Coronary artery (tissue), 2 donors: ENCODE data around the gene BAZ1A.

Experiments used
- DNase-seq: peaks from one replicate; pipeline ENCODE4 v3.0.0-alpha.2; 2017; ENCODE audit warnings: low spot score
- H3K27ac ChIP-seq, 2 donors: fragments of 200-600 bp; sonication (generic); one replicate each; pipeline ENCODE4 v1.5.1; 2016 to 2019
- H3K4me3 ChIP-seq: fragments of 200-600 bp; sonication (generic); 2 replicates; pipeline ENCODE4 v1.5.1; 2016; ENCODE audit warnings: mild to moderate bottlenecking, moderate library complexity
- CTCF ChIP-seq: fragments of 200-600 bp; sonication (generic); IDR thresholded peaks from one replicate; pipeline ENCODE4 v1.5.1; 2019; ENCODE audit warnings: antibody characterized with exemption

The BAZ1A gene

DNA sequence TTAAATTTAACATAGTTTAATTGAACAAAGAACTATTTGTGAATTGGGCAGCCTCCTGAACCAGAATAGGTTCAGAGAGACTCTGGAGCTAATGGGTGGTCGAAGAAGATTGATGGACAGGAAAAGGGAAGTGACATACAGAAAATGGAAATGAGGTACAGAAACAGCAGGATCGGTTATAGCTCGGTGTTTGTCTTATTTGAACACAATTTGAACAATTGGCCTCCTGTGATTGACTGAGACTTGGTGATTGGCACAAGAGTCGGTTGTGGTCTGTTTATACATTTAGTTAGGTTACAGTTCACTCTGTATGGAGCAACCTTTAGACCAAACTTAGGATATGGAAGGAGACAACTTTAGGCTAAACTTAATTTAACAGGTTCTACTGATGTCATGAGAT is 142.4 kb downstream of the BAZ1A start:
- DNase-seq: no peak
- no peak for TF ChIP-seq CTCF
- Histone ChIP-seq H3K27ac (no peak overlapping the region), H3K4me3 (no peak overlapping the region)

GRCh38 chr14:34723867-34724266 is 151.3 kb downstream of the BAZ1A start:
- no peak for DNase-seq
- H3K4me3 ChIP-seq: no peak overlapping the region
- TF ChIP-seq CTCF: no peak
- no peak overlapping the region for H3K27ac ChIP-seq

- H3K27ac ChIP-seq: no peak overlapping the region
- no peak for DNase-seq
- TF ChIP-seq CTCF: peak; percentile 71
- no peak overlapping the region for H3K4me3 ChIP-seq
These were observed 152.2 kb downstream of the BAZ1A start for GRCh38 chr14:34722723-34723545.

DNA sequence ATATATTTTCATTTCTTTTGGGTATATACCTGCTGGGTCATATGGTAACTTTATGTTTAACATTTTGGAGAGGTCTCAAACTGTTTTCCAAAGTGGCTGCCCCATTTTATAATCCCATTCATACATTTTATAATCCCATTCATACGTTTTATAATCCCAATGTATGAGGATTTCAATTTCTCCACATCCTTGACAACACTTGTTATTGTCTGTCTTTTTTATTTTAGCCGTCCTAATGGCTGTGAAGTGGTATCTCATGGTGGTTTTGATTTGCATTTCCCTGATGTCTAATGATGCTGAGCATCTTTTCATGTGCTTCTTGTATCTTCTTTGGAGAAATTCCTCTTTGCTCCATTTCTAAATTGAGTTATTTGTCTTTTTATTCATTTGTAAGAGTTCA is 154.0 kb downstream of the BAZ1A start:
- DNase-seq: no peak
- Histone ChIP-seq H3K4me3 (no peak overlapping the region), H3K27ac (no peak overlapping the region)
- no peak for TF ChIP-seq CTCF

GRCh38 chr14:34718750-34719304 is 156.3 kb downstream of the BAZ1A start:
- TF ChIP-seq CTCF: no peak
- DNase-seq: no peak
- H3K27ac ChIP-seq: no peak overlapping the region
- H3K4me3 ChIP-seq: no peak overlapping the region

GRCh38 chr14:34715127-34715863 is 159.9 kb downstream of the BAZ1A start:
- Histone ChIP-seq H3K27ac (peak overlapping the region; percentile 96 to 98), H3K4me3 (peak overlapping the region; percentile 87)
- no peak for DNase-seq
- TF ChIP-seq CTCF: no peak
